WTC11 (cell line): Measurements from ENCODE around the gene LRFN2. TPM values are rescaled to one million over a fixed set of nuclear protein-coding genes. Genes with fewer than 3 reads are reported as not detected.

Source experiments
- ATAC-seq: fragments of 200-7000 bp; cut with Tn5 transposase; 2 replicates; pipeline ENCODE4 v1.10.0; 2021; ENCODE audit warnings: mild to moderate bottlenecking, moderate library complexity
- CTCF ChIA-PET: fragments of 300-600 bp; sonication (Branson Sonifier 250); formaldehyde crosslinking; loops from one replicate; lab custom pipeline; 2021; ENCODE audit warnings: antibody characterized with exemption; lab: Charles Lee
- POLR2A ChIA-PET: fragments of 350-600 bp; sonication (Branson Sonifier 250); formaldehyde crosslinking; loops from one replicate; lab custom pipeline; 2021; ENCODE audit warnings: antibody characterized with exemption; lab: Charles Lee
- DNase-seq: peaks from one replicate; pipeline ENCODE4 v3.0.0; 2021; ENCODE audit warnings: low spot score
- H3K27ac Mint-ChIP-seq: 2 replicates; pipeline ENCODE4 v1.8.0; 2021; ENCODE audit warnings: mixed read lengths
- H3K27me3 Mint-ChIP-seq: 2 replicates; pipeline ENCODE4 v1.8.0; 2021; ENCODE audit warnings: low read depth, mild to moderate bottlenecking, moderate library complexity, mixed read lengths
- H3K36me3 Mint-ChIP-seq: 2 replicates; pipeline ENCODE4 v1.8.0; 2021; ENCODE audit warnings: mixed read lengths
- H3K4me1 Mint-ChIP-seq: 2 replicates; pipeline ENCODE4 v1.8.0; 2022; ENCODE audit warnings: mixed read lengths
- H3K4me3 Mint-ChIP-seq: 2 replicates; pipeline ENCODE4 v1.8.0; 2021; ENCODE audit warnings: mild to moderate bottlenecking, moderate library complexity, mixed read lengths
- H3K9me3 Mint-ChIP-seq: 2 replicates; pipeline ENCODE4 v1.8.0; 2021; ENCODE audit warnings: mixed read lengths
- ARID4B ChIP-seq: sonication (generic); formaldehyde crosslinking; IDR thresholded peaks from 2 replicates; pipeline ENCODE4 v1.8.0; 2023; ENCODE audit warnings: missing genetic modification reagents, mild to moderate bottlenecking, borderline replicate concordance
- CBFB ChIP-seq: sonication (generic); formaldehyde crosslinking; IDR thresholded peaks from 2 replicates; pipeline ENCODE4 v1.8.1; 2022; ENCODE audit warnings: mild to moderate bottlenecking, low read depth, missing genetic modification reagents
- CTCF ChIP-seq: fragments of 200-600 bp; IDR thresholded peaks from 2 replicates; pipeline ENCODE4 v1.8.0; 2022; ENCODE audit warnings: antibody characterized with exemption
- EMX1 ChIP-seq: fragments of 250-450 bp; sonication (Bioruptor Pico); IDR thresholded peaks from 2 replicates; pipeline ENCODE4 v1.8.0; 2021; ENCODE audit warnings: mild to moderate bottlenecking
- FOXJ3 ChIP-seq: sonication (generic); formaldehyde crosslinking; IDR thresholded peaks from 2 replicates; pipeline ENCODE4 v1.9.0; 2021; ENCODE audit warnings: missing genetic modification reagents, mild to moderate bottlenecking, borderline replicate concordance
- HMGA2 ChIP-seq: fragments of 250-450 bp; sonication (Bioruptor Pico); IDR thresholded peaks from 2 replicates; pipeline ENCODE4 v1.4.0; 2021; ENCODE audit warnings: mild to moderate bottlenecking, moderate library complexity
- JUN ChIP-seq: sonication (generic); formaldehyde crosslinking; IDR thresholded peaks from 2 replicates; pipeline ENCODE4 v1.8.0; 2023; ENCODE audit warnings: mild to moderate bottlenecking, missing genetic modification reagents
- NFYB ChIP-seq: sonication (generic); formaldehyde crosslinking; conservative IDR thresholded peaks from 2 replicates; pipeline ENCODE4 v1.8.0; 2022; ENCODE audit warnings: low read depth, missing genetic modification reagents
- OVOL2 ChIP-seq: fragments of 250-450 bp; sonication (Bioruptor Pico); IDR thresholded peaks from 2 replicates; pipeline ENCODE4 v1.9.0; 2021; ENCODE audit warnings: mild to moderate bottlenecking, borderline replicate concordance
- PREB ChIP-seq: sonication (generic); formaldehyde crosslinking; IDR thresholded peaks from 2 replicates; pipeline ENCODE4 v1.8.1; 2022; ENCODE audit warnings: mild to moderate bottlenecking, missing genetic modification reagents, moderate library complexity, borderline replicate concordance
- SMAD3 ChIP-seq: sonication (generic); formaldehyde crosslinking; IDR thresholded peaks from 2 replicates; pipeline ENCODE4 v1.8.0; 2022; ENCODE audit warnings: missing genetic modification reagents, mild to moderate bottlenecking, borderline replicate concordance
- TEAD1 ChIP-seq: sonication (generic); formaldehyde crosslinking; IDR thresholded peaks from 2 replicates; pipeline ENCODE4 v1.8.0; 2022; ENCODE audit warnings: mild to moderate bottlenecking, missing genetic modification reagents
- USF1 ChIP-seq: sonication (generic); formaldehyde crosslinking; IDR thresholded peaks from 2 replicates; pipeline ENCODE4 v1.8.0; 2022; ENCODE audit warnings: mild to moderate bottlenecking, missing genetic modification reagents
- ZBTB43 ChIP-seq: sonication (generic); formaldehyde crosslinking; IDR thresholded peaks from 2 replicates; pipeline ENCODE4 v1.8.1; 2023; ENCODE audit warnings: mild to moderate bottlenecking, missing genetic modification reagents
- ZNF138 ChIP-seq: sonication (generic); formaldehyde crosslinking; conservative IDR thresholded peaks from 2 replicates; pipeline ENCODE4 v1.8.1; 2022; ENCODE audit warnings: mild to moderate bottlenecking, moderate library complexity, missing genetic modification reagents
- ZNF263 ChIP-seq: sonication (generic); formaldehyde crosslinking; IDR thresholded peaks from 2 replicates; pipeline ENCODE4 v1.8.1; 2022; ENCODE audit warnings: low read depth, mild to moderate bottlenecking, moderate library complexity, missing genetic modification reagents
- ZNF281 ChIP-seq: sonication (generic); formaldehyde crosslinking; IDR thresholded peaks from 2 replicates; pipeline ENCODE4 v1.8.0; 2023; ENCODE audit warnings: mild to moderate bottlenecking, missing genetic modification reagents
- ZNF317 ChIP-seq: sonication (generic); formaldehyde crosslinking; IDR thresholded peaks from 2 replicates; pipeline ENCODE4 v1.8.1; 2023; ENCODE audit warnings: low read depth, mild to moderate bottlenecking, moderate library complexity, missing genetic modification reagents, borderline replicate concordance
- ZNF416 ChIP-seq: fragments of 250-450 bp; sonication (Bioruptor Pico); IDR thresholded peaks from 2 replicates; pipeline ENCODE4 v1.9.0; 2021; ENCODE audit warnings: mild to moderate bottlenecking, inconsistent platforms
- ZNF423 ChIP-seq: fragments of 250-450 bp; sonication (Bioruptor Pico); IDR thresholded peaks from 2 replicates; pipeline ENCODE4 v2.1.2; 2022; ENCODE audit warnings: mild to moderate bottlenecking, moderate library complexity
- ZNF512 ChIP-seq: sonication (generic); formaldehyde crosslinking; IDR thresholded peaks from 2 replicates; pipeline ENCODE4 v1.8.1; 2022; ENCODE audit warnings: missing genetic modification reagents, borderline replicate concordance
- total RNA-seq: library from RNA; stranded (reverse); gene quantifications from 3 replicates; pipeline ENCODE4 v1.2.3, GENCODE V29; 2021

The LRFN2 gene
- total RNA-seq, 1 experiment from 2014 or later = 1.6 TPM

- Mint-ChIP-seq H3K27ac (no peak overlapping the region), H3K4me1 (peaks cover 23% of the 10 kb centered on the region), H3K9me3 (peaks cover 6% of the 10 kb centered on the region), H3K36me3 (no peaks in the 10 kb centered on the region), H3K27me3 (peaks cover 8% of the 10 kb centered on the region; the same call in 1 of the 2 replicates), H3K4me3 (no peak overlapping the region)
- DNase-seq (no peak), ATAC-seq (no peak)
- ChIA-PET POLR2A (no interaction called here), CTCF (no interaction called here)
- TF ChIP-seq USF1 (CRISPR knock-in tag) (no peak), ZNF281 (CRISPR knock-in tag) (no peak), ZNF138 (CRISPR knock-in tag) (no peak), HMGA2 (CRISPR knock-in tag) (no peak), CBFB (CRISPR knock-in tag) (no peak), FOXJ3 (CRISPR knock-in tag) (no peak), ZNF416 (CRISPR knock-in tag) (no peak), ZBTB43 (no peak), ZNF423 (CRISPR knock-in tag) (no peak), TEAD1 (CRISPR knock-in tag) (no peak), ZNF512 (CRISPR knock-in tag) (no peak), ZNF317 (CRISPR knock-in tag) (no peak), JUN (no peak), NFYB (no peak)
Measured at GRCh38 chr6:40469323-40469722, 117.8 kb downstream of the LRFN2 start.

GRCh38 chr6:40466986-40467539 is 120.1 kb downstream of the LRFN2 start:
- CTCF ChIA-PET = interaction anchor here (1.0 kb wide), 1 partner anchor 137 kb away, joined by 3 read pairs; no protein-coding TSS in a partner anchor
- ATAC-seq (no peak), DNase-seq (no peak)
- H3K36me3 Mint-ChIP-seq = no peaks in the 10 kb centered on the region
- no peak overlapping the region for H3K27ac Mint-ChIP-seq
- POLR2A ChIA-PET = no interaction called here
- no peak overlapping the region for H3K4me3 Mint-ChIP-seq
- peaks cover under 1% of the 10 kb centered on the region; the same call in 1 of the 2 replicates for H3K27me3 Mint-ChIP-seq
- peaks cover 1% of the 10 kb centered on the region; the same call in 1 of the 2 replicates for H3K4me1 Mint-ChIP-seq
- H3K9me3 Mint-ChIP-seq = peaks cover 6% of the 10 kb centered on the region
- no peak for TF ChIP-seq EMX1 (CRISPR knock-in tag)
- no peak for TF ChIP-seq OVOL2 (CRISPR knock-in tag)
- no peak for TF ChIP-seq PREB (CRISPR knock-in tag)
- TF ChIP-seq ARID4B = no peak
- no peak for TF ChIP-seq CTCF
- no peak for TF ChIP-seq ZNF263 (CRISPR knock-in tag)
- TF ChIP-seq SMAD3 (CRISPR knock-in tag) = no peak
